HG02571 (cell line): ENCODE measurements around the gene C16orf86.
"Not testable (repeated sequence)": the region's sequence is repeated elsewhere in the genome, so short reads cannot be mapped to it uniquely, and the experiment has no call there.

Source experiments
- ATAC-seq: cut with Tn5 transposase; IDR thresholded peaks from one replicate; pipeline ENCODE4 v1.9.1; 2021; ENCODE audit warnings: mild to moderate bottlenecking, moderate library complexity; ENCODE audit not compliant: unreplicated experiment

C16orf86 gene

GRCh38 chr16:67685388-67686112 lies 18.9 kb downstream of the C16orf86 start:
- ATAC-seq = no peak

GRCh38 chr16:67693517-67694285 lies 27.1 kb downstream of the C16orf86 start:
- ATAC-seq = not testable (repeated sequence)

DNA sequence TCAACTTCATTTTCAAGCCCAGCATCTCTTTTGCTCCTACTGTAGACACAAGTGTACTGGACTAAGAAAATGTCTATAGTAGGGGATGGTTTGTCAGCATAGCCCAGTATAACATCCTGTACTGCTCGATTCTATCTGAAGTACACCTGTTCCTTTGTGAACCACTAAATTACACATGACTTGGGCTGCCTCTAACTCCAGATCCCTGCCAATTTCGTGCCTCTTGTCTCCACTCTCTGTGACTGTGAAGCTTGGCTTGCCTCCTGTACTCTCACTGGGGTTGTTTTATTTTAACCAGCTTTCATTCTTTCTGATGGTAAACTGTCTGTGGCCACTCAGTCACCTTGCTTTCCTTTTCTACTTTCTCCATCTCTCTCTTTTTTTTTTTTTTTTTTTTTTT lies 28.0 kb downstream of the C16orf86 start:
- no peak for ATAC-seq

DNA sequence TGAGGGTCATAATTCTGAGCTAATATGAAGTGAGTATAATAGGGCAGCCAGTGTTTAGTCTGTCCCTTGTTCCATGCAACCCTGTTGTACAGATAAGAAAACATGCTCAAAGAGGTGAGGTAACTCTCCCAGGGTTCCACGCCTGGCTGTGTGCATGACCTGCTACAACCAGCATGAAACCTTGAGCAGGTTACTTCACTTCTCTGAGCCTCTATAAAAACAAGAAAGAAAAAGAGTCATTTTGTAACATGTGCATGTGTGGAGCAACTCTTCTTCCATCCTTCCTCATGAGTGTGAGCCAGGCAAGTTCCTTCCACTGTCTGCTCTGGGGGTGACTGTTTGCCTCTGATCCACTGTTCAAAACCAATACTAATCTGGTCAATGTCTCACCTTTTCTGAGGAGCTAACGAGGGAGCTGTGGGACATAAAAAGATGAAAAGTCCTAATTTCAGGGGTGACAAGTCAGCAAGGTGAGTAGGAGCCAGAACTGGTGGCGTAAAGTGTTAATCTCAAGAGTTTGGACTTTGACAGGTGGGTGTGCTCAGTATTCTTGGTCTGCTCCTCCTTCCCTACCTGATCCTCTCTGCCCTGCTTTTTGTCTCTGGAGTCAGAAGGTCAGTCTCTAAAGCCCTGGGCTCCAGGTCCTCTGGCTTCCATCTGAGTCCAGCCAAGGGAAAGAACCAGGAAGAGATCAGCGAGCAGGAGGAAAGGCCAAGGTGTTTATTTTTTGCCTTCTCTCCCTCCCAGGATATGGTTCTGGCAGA lies 31.0 kb downstream of the C16orf86 start:
- no peak for ATAC-seq

- no peak for ATAC-seq
These were observed 32.7 kb downstream of the C16orf86 start for GRCh38 chr16:67699265-67699664.

DNA sequence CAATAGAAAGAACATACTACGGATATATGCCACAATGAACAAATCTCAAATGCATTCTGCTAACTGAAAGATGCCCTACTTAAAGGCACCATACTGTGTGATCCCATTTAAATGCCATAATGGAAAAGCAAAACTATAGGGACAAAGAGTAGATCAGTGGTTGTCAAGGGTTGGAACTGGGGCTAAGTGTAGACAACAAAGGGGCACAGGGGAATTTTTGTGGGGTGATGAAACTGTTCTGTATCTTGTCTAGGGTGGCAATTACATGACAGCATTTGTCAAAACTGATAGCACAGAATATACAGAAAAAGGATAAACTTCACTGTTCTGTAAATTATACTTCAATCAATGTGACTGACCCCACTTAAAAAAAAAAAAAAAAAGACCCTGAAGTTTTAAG lies 34.8 kb downstream of the C16orf86 start:
- no peak for ATAC-seq

GRCh38 chr16:67702130-67702529 lies 35.5 kb downstream of the C16orf86 start:
- no peak for ATAC-seq

DNA sequence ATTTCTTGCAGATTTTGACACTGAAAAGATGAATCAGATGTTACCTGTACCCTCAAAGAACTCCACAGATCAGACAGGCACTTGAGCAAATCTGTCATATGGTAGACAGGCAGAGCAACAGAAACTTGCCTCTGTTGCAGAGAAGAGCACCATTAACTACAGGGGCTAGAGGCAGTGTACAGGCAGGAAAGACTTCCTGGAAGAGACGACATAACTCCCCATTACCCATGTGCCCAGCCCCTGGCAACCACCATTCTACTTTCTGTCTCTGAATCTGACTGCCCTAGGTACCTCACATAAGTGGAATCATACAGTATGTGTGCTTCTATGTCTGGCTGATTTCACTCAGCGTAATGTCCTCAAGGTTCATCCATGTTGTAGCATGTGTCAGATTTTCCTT lies 37.0 kb downstream of the C16orf86 start:
- no peak for ATAC-seq

DNA sequence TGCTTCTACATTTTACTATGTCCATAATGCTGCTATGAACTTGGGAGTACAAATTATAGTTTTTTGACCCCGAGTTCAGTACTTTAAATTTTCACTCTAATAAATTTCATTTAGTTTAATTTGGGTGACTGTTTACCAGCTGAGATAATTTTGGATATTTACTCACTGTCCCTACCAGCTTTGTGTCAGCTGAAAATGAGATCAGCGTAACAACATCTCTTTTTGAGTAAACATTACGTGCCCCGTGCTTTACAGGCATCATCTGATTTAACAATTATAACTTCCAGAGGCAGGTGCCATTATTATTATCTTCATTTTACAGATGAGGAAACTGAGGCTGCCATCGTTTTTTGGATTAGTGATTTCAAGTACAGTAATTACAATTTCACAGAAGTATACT lies 37.5 kb downstream of the C16orf86 start:
- no peak for ATAC-seq

GRCh38 chr16:67707210-67707609 lies 40.6 kb downstream of the C16orf86 start:
- ATAC-seq = no peak

DNA sequence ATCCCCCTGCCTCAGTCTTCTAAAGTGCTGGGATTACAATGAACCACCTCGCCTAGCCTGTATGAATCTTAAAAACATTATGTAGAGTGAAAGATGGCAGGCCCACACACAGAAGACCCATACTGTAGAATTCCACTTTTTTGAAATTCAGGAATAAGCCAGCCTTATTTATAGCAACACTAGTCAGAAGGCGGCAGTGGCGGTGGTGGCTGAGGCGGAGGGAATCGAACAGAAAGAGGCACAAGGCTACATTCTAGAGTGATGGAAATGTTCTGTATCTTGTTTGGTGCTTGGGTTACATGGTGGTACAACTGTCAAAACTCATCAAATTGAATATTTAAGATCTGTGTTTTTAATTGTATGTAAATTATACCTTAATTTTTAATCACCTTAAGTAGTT lies 41.2 kb downstream of the C16orf86 start:
- ATAC-seq = no peak

DNA sequence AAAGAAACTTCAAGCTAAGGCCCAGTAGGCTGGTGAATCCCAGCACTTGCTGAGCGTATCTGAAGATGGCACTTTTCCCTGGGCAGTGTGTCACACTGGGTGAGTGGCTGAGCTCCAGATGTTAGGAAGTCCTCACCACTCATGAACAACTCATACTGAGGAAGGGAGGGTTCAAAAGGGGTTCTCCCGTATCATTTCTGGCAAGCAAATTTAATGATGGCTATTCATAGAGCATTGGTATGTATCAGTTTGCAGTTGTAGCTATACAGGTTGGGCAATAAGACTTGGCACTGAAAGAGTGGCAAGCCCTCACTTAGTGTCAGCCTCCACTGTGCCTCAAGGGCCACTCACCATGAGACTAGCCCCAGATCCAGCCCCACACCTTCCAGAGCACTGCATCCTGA lies 41.8 kb downstream of the C16orf86 start:
- ATAC-seq = no peak

DNA sequence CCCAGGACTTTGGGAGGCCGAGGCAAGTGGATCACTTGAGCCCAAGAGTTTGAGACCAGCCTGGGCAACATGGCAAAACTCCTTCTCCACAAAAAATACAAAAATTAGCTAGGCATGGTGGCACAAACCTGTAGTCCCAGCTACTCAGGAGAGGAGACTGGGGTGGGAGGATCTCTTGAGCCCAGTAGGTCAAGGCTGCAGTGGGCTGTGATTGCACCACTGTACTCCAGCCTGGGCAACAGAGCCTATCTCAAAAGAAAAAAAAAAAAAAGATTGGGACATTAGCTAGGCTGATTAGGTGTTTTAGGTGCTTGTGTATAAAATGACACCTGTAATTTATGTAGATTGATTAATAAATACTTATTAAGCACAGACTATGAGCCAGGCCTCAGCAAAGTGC lies 42.4 kb downstream of the C16orf86 start:
- ATAC-seq = no peak

DNA sequence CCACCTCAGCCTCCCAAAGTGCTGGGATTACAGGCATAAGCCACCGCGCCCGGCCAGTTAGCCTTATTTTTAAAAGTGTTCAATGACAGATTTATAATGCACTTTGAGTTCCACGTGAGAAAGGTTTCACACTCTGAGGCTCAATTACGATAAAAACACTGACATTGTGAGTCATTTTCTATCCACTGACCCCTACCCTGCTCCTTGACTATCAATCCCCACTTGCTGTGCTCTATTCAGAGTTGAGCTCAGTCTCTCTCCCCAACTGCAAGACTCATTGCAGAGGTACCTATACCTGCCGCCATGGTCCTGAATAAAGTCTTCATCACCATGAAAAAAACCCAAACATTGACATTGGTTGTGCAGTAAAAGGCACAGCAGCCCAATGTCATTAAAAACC lies 44.0 kb downstream of the C16orf86 start:
- ATAC-seq = no peak

- ATAC-seq = no peak
These were observed 47.1 kb downstream of the C16orf86 start for GRCh38 chr16:67713647-67714273.

- ATAC-seq = no peak
These were observed 47.9 kb downstream of the C16orf86 start for GRCh38 chr16:67714522-67714921.

DNA sequence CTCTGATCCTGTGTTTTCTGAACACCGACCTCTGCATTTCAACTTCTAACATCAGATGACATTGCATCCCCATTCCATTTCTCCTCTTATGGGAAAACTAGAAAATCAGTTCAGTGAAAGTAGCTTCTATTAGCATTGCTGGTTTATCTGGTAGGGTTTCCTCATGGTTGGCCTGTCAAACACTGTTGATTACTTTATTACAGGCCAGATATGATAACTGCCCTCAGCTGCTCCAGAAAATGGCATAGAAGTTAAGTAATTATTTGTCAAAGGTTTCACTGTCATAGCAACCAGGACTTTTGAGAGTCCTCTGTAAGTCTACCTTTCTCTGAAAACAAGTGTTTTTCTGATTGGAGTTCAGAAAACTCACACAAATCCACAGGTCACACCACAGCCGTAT lies 49.5 kb downstream of the C16orf86 start:
- ATAC-seq = no peak
